Activated naive CD8-positive, alpha-beta T cell treated with anti-CD3 and anti-CD28 coated beads, Interleukin-2, amount 50 U/mL, for 24 hours (primary cell): ENCODE data around the gene FGGY.

Experiments
- ATAC-seq: fragments of 150-1000 bp; cut with Tn5 transposase; one replicate; pipeline ENCODE4 v1.10.0; 2021
- DNase-seq: peaks from one replicate; pipeline ENCODE4 v3.0.0; 2021
- H3K27ac Mint-ChIP-seq: one replicate; pipeline ENCODE4 v1.8.0; 2021; ENCODE audit warnings: mild to moderate bottlenecking, mixed read lengths
- H3K27me3 Mint-ChIP-seq: one replicate; pipeline ENCODE4 v1.8.0; 2021; ENCODE audit warnings: mixed read lengths
- H3K36me3 Mint-ChIP-seq: one replicate; pipeline ENCODE4 v1.8.0; 2021; ENCODE audit warnings: low read depth, mixed read lengths
- H3K4me1 Mint-ChIP-seq: one replicate; pipeline ENCODE4 v1.8.0; 2021; ENCODE audit warnings: mixed read lengths
- H3K4me3 Mint-ChIP-seq: one replicate; pipeline ENCODE4 v1.8.0; 2021; ENCODE audit warnings: mild to moderate bottlenecking, moderate library complexity, mixed read lengths
- H3K9me3 Mint-ChIP-seq: one replicate; pipeline ENCODE4 v1.8.0; 2021; ENCODE audit warnings: mixed read lengths

FGGY gene

DNA sequence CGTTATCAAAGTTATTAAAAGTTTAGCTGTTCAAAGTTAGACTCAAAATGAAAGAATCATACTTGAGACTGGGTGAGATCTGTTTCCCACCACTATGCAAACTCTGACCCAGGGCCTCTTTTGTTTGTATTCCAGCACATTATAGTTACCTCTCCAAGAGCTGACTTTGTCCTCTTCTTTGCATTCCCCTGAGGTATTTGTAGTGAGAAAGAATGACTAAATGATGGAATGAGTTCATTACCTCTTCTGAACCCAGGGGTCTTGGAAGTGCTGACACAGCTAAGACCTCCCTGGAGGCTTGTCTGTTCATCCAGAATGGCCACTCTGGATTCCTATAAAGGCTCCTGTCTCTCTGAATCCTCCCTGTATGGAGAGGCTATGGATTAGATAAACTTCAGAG, 62.4 kb downstream of the FGGY start:
- Mint-ChIP-seq H3K4me1 (peaks cover 12% of the 10 kb centered on the region), H3K9me3 (no peaks in the 10 kb centered on the region), H3K4me3 (no peak overlapping the region), H3K27ac (no peak overlapping the region), H3K27me3 (no peaks in the 10 kb centered on the region), H3K36me3 (peaks cover 10% of the 10 kb centered on the region)
- no peak for DNase-seq
- no peak for ATAC-seq

DNA sequence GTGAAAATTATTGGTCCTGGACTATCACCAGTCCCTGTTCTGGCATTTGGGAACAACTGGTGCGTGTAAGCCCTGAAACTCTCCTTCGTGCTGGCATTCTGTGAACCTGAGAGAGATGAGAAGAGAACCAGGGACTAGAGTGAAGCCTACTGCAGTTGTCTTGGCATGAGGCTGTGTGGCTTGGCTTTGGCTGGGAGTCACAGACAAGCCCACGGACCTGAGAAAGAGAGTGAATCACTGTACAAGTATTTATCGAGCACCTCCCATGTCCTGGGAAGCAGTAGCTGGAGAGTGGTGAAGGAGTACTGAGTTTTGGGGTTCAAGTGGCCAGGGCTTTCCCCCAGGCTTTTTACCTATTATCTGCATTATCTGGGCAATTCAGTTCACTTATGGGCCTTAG, 63.3 kb downstream of the FGGY start:
- Mint-ChIP-seq H3K36me3 (peaks cover 10% of the 10 kb centered on the region), H3K27ac (no peak overlapping the region), H3K4me1 (peaks cover 6% of the 10 kb centered on the region), H3K9me3 (no peaks in the 10 kb centered on the region), H3K27me3 (no peaks in the 10 kb centered on the region), H3K4me3 (no peak overlapping the region)
- no peak for DNase-seq
- no peak for ATAC-seq

DNA sequence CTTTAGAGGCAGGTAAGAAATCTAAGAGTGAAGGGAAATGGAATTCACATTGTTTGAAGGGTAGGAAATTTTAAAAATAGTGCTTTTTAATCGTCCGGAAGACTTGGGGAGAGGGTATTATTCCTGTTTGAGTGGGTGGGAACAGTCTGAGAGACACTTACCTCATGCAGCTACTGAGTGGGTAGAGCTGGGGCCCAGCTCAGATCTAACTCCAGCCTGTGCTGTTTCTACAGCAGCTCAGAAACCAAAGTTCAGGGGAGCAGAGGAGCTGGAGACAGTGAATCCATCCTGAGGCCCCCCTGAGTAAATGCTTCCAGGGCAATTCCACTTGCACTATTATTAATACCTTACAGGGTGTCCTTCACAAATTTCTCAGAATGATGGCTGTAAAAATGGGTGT, 63.8 kb downstream of the FGGY start:
- ATAC-seq (no peak), DNase-seq (no peak)
- H3K9me3 Mint-ChIP-seq: no peaks in the 10 kb centered on the region
- H3K4me1 Mint-ChIP-seq: no peaks in the 10 kb centered on the region
- H3K36me3 Mint-ChIP-seq: peaks cover 10% of the 10 kb centered on the region
- no peak overlapping the region for H3K27ac Mint-ChIP-seq
- no peaks in the 10 kb centered on the region for H3K27me3 Mint-ChIP-seq
- no peak overlapping the region for H3K4me3 Mint-ChIP-seq

DNA sequence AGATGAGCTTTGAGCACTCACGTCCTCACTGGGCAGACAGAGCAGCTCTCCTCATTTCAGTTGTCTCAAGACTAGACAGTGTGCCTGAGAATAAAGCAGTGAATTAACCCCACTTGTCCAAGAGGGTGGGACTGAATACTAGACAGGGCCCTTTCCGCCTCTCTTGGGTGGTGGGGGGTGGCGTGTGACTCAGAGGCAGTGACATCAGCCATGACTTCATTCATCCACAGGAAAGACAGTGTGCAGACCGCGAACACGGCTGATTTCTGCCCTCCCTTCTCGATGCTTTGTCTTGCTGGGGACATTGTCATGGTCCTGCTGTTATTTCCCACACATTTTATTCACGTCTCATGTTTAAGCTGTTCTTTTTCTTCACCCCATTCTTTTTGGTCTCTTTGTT, 64.9 kb downstream of the FGGY start:
- Mint-ChIP-seq H3K9me3 (no peaks in the 10 kb centered on the region), H3K4me3 (no peak overlapping the region), H3K27me3 (no peaks in the 10 kb centered on the region), H3K36me3 (peaks cover 13% of the 10 kb centered on the region), H3K4me1 (no peaks in the 10 kb centered on the region), H3K27ac (no peak overlapping the region)
- ATAC-seq (no peak), DNase-seq (no peak)

DNA sequence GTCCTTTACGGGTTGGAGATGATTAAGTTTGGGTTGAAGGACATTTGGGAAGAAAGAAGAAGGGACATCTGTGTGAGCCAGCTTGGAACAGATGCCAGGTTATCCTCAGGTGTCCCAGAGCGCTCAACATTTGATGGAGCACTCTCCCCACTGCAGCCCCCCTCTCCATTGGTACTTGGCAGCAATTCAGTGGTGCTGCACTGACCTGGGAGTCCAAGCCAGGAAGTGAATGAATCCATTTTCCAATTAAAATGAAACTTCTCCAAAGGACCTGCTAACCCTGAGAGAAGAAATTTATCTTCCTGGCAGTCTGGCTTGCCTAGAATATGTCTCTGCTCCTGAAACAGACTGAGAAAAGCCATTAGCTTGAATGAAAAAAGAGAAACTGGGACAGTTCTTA, 67.1 kb downstream of the FGGY start:
- H3K9me3 Mint-ChIP-seq: no peaks in the 10 kb centered on the region

DNA sequence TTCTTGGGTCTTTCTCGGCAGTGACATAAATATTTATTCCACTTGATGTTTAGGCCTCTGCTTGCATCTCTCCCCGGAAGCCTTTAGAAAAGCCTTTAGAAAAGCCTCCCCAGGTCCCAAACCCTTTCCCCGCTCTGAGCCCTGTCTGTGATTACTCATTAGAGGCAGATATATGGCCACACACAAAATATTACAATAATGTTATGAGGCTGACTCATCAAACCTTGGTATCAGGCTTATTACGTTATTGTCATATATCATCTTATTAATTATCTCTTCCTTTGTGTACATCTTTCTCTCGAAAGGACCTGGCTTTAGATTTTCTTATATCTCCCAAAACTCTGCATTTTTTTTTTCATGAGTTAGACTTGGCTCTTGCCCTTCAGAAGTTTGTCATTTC, 69.5 kb downstream of the FGGY start:
- Mint-ChIP-seq H3K4me3 (no peak overlapping the region), H3K9me3 (peaks cover 3% of the 10 kb centered on the region), H3K27ac (no peak overlapping the region), H3K4me1 (no peaks in the 10 kb centered on the region), H3K27me3 (no peaks in the 10 kb centered on the region), H3K36me3 (peaks cover 15% of the 10 kb centered on the region)
- ATAC-seq (no peak), DNase-seq (no peak)

More for the DNA sequence above, 67.1 kb downstream of the FGGY start:
- H3K4me3 Mint-ChIP-seq: no peak overlapping the region
- DNase-seq: no peak
- H3K27ac Mint-ChIP-seq: no peak overlapping the region
- peaks cover 15% of the 10 kb centered on the region for H3K36me3 Mint-ChIP-seq
- H3K27me3 Mint-ChIP-seq: no peaks in the 10 kb centered on the region
- no peak for ATAC-seq
- no peaks in the 10 kb centered on the region for H3K4me1 Mint-ChIP-seq

- no peak overlapping the region for H3K27ac Mint-ChIP-seq
- peaks cover 3% of the 10 kb centered on the region for H3K9me3 Mint-ChIP-seq
- H3K27me3 Mint-ChIP-seq: no peaks in the 10 kb centered on the region
- no peak overlapping the region for H3K4me3 Mint-ChIP-seq
- ATAC-seq (no peak), DNase-seq (no peak)
- H3K4me1 Mint-ChIP-seq: no peaks in the 10 kb centered on the region
- H3K36me3 Mint-ChIP-seq: peaks cover 10% of the 10 kb centered on the region
Measured at GRCh38 chr1:59367301-59368007, 70.6 kb downstream of the FGGY start.

GRCh38 chr1:59368008-59368670, 71.2 kb downstream of the FGGY start:
- Mint-ChIP-seq H3K4me3 (no peak overlapping the region), H3K27ac (no peak overlapping the region), H3K4me1 (no peaks in the 10 kb centered on the region), H3K9me3 (peaks cover 3% of the 10 kb centered on the region), H3K36me3 (peaks cover 10% of the 10 kb centered on the region), H3K27me3 (no peaks in the 10 kb centered on the region)
- ATAC-seq (no peak), DNase-seq (no peak)

DNA sequence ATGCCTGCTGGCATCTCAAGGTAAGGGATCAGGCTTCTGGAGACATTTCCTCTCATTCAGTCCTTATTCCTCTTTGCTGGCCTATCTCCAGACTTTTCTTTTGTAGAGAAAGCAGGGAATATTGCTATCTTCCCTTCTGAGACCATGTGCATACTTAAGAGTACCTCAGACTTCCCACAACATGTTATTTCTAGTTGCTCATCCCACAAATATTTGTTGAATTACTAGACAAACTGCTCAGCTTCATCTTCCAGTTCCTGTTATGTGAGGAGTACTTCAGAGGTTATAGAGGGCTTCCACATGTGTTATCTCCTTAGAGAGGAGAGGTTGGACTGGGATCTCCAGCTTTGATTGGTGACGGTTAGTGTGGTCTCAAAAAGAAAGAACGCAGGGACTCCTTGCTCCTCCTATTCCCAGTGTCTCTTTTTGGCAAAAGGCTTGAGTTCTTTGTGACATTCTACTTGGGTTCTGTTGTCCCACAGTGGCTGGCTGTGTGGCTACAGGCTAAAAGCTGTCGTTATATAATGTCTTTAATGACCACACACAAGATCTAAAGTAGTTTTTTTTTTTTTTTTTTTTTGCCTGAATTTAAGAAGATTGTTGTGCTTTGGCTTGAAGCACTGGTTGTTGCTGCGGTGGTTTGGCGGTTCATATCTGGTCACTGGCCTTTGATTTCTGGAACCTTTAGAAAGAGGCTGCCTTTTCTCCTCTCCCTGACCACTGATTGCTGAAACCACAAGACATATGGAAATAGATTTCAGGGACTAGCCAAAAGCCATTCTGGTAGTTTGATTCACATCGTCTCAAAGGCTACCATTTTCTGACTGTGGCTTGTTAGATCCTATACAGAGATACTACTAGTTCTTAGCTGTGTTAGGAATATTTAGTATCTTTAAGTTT, 78.7 kb downstream of the FGGY start:
- ATAC-seq: no peak
- peaks cover 18% of the 10 kb centered on the region for H3K36me3 Mint-ChIP-seq
- H3K27me3 Mint-ChIP-seq: no peaks in the 10 kb centered on the region
- H3K9me3 Mint-ChIP-seq: peaks cover 14% of the 10 kb centered on the region
- H3K4me3 Mint-ChIP-seq: no peak overlapping the region
- H3K4me1 Mint-ChIP-seq: peaks cover 8% of the 10 kb centered on the region
- DNase-seq: no peak
- H3K27ac Mint-ChIP-seq: no peak overlapping the region

DNA sequence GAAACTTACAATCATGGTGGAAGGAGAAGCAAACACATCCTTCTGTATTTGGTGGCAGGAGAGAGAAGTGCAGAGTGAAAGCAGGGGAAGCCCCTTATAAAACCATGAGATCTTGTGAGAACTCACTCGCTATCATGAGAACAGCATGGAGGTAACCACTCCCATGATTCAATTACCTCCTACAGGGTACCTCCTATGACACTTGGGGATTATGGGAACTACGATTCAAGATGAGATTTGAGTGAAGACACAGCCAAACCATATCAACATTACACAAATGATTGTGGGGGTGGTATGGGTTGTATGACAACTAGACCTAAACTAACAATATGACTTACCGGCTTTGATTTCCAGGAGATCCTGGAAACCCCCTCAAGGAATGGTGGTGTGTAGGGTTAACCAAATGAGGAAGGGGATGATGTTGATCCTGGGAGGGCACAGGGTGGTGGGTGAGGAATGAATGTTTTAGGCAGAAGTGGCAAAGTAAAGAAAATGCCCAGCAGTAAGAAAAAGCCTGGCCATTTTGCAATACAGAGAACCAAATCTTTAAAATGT, 80.5 kb downstream of the FGGY start:
- peaks cover 8% of the 10 kb centered on the region for H3K4me1 Mint-ChIP-seq
- DNase-seq (no peak), ATAC-seq (peak; percentile 57)
- peaks cover 21% of the 10 kb centered on the region for H3K36me3 Mint-ChIP-seq
- peak overlapping the region; percentile 12 for H3K27ac Mint-ChIP-seq
- no peak overlapping the region for H3K4me3 Mint-ChIP-seq
- H3K27me3 Mint-ChIP-seq: no peaks in the 10 kb centered on the region
- H3K9me3 Mint-ChIP-seq: peaks cover 14% of the 10 kb centered on the region

DNA sequence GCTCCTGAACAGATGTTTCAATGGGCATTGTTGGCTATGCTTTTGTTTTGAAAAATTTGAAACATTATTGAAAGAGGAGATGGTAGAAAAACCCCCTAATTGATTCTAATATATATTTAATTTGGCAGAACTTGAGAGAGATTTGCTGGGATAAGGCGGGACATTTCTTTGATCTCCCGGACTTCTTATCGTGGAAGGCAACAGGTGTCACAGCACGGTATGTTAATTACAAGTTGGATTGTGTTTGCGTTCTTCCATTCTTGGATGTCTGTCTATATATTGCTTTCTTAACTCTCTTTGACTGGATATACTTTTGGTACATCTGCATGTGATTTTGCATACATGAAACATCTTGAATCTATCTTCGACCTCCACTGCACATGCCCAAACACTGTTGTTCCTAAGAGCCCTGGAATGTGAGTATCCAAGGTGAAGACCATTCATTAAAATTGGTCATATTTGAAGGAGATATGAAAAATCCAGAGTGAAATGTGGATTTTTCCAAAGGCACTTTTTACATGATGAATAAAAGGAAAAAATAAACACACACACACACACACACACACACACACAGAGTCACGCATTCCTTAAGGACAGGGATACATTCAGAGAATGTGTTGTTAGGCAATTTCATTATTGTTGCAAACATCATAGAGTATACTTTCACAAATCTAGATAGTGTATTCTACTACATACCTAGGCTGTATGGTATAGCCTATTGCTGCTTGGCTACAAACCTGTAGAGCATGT, 81.9 kb downstream of the FGGY start:
- ATAC-seq: no peak
- peaks cover 8% of the 10 kb centered on the region for H3K4me1 Mint-ChIP-seq
- H3K9me3 Mint-ChIP-seq: peaks cover 14% of the 10 kb centered on the region
- peaks cover 21% of the 10 kb centered on the region for H3K36me3 Mint-ChIP-seq
- H3K27me3 Mint-ChIP-seq: no peaks in the 10 kb centered on the region
- H3K4me3 Mint-ChIP-seq: no peak overlapping the region
- no peak for DNase-seq
- no peak overlapping the region for H3K27ac Mint-ChIP-seq

- H3K4me3 Mint-ChIP-seq: no peak overlapping the region
- DNase-seq: no peak
- peak; percentile 33 for ATAC-seq
- no peaks in the 10 kb centered on the region for H3K27me3 Mint-ChIP-seq
- H3K36me3 Mint-ChIP-seq: peaks cover 21% of the 10 kb centered on the region
- no peak overlapping the region for H3K27ac Mint-ChIP-seq
- H3K4me1 Mint-ChIP-seq: peaks cover 11% of the 10 kb centered on the region
- peaks cover 14% of the 10 kb centered on the region for H3K9me3 Mint-ChIP-seq
Measured at GRCh38 chr1:59379371-59379728, 82.5 kb downstream of the FGGY start.

- H3K9me3 Mint-ChIP-seq: no peaks in the 10 kb centered on the region
- H3K36me3 Mint-ChIP-seq: peaks cover 8% of the 10 kb centered on the region
- no peak for DNase-seq
- H3K27ac Mint-ChIP-seq: no peak overlapping the region
- H3K4me3 Mint-ChIP-seq: no peak overlapping the region
- ATAC-seq: no peak
- H3K4me1 Mint-ChIP-seq: peaks cover 4% of the 10 kb centered on the region
- no peaks in the 10 kb centered on the region for H3K27me3 Mint-ChIP-seq
Measured at GRCh38 chr1:59383963-59384362, 87.1 kb downstream of the FGGY start.

DNA sequence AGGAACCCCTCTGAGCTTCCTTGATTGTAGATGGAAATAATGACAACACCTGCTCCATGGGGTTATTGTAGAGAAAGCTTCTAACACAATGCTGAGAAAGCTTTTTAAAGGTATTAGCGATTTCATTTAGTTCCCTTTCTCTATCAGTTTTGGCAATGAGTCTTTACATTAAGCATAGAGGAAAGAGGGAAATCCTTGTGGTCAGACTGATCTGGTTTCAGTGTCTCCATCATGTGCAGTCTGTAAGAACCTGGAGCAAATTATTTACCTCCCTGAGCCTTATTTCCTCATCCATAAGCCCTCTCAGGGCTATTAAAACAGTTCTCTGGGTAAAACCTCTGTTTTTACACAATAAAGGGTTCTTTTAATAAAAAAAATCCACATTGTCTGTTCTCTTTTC, 87.5 kb downstream of the FGGY start:
- H3K4me1 Mint-ChIP-seq: peaks cover 4% of the 10 kb centered on the region
- H3K36me3 Mint-ChIP-seq: peaks cover 8% of the 10 kb centered on the region
- no peaks in the 10 kb centered on the region for H3K9me3 Mint-ChIP-seq
- no peak overlapping the region for H3K4me3 Mint-ChIP-seq
- no peaks in the 10 kb centered on the region for H3K27me3 Mint-ChIP-seq
- no peak for ATAC-seq
- DNase-seq: no peak
- H3K27ac Mint-ChIP-seq: no peak overlapping the region
